Measurements from ENCODE around the gene TANGO6.
"Not testable (repeated sequence)": the region's sequence is repeated elsewhere in the genome, so short reads cannot be mapped to it uniquely, and the experiment has no call there.

TANGO6 gene

GRCh38 chr16:68842964-68843481 lies 308 bp upstream of the TANGO6 start:
- Mint-ChIP-seq H3K4me1 (peaks cover 37% of the 10 kb centered on the region), H3K27ac (peak overlapping the region; percentile 89), H3K4me3 (peak overlapping the region; percentile 97)
- not testable (repeated sequence) for DNase-seq, H3K27me3 Mint-ChIP-seq, H3K9me3 Mint-ChIP-seq, H3K36me3 Mint-ChIP-seq
- CTCF ChIA-PET: interaction anchor here (0.6 to 2.9 kb wide), 4 partner anchors 90 to 314 kb away, joined by 3 to 12 read pairs (median 4); no protein-coding TSS in a partner anchor

- Mint-ChIP-seq H3K27ac (peak overlapping the region; percentile 89), H3K4me1 (peaks cover 40% of the 10 kb centered on the region), H3K4me3 (peak overlapping the region; percentile 97), H3K36me3 (peaks cover 5% of the 10 kb centered on the region), H3K27me3 (no peaks in the 10 kb centered on the region), H3K9me3 (no peaks in the 10 kb centered on the region)
- CTCF ChIA-PET: interaction anchor here (0.6 to 2.9 kb wide), 3 partner anchors 254 to 315 kb away, joined by 3 to 12 read pairs (median 4); no protein-coding TSS in a partner anchor
- no peak for DNase-seq
Observed at GRCh38 chr16:68844211-68844564, 857 bp downstream of the TANGO6 start.

- CTCF ChIA-PET: no interaction called here
- Mint-ChIP-seq H3K4me3 (no peak overlapping the region), H3K9me3 (no peaks in the 10 kb centered on the region), H3K36me3 (peaks cover 8% of the 10 kb centered on the region), H3K4me1 (peaks cover 38% of the 10 kb centered on the region), H3K27me3 (no peaks in the 10 kb centered on the region), H3K27ac (peak overlapping the region; percentile 9)
- no peak for DNase-seq
Observed at GRCh38 chr16:68848786-68849185, 5.5 kb downstream of the TANGO6 start.

- Mint-ChIP-seq H3K27ac (no peak overlapping the region), H3K36me3 (peaks cover 8% of the 10 kb centered on the region), H3K27me3 (no peaks in the 10 kb centered on the region), H3K4me3 (no peak overlapping the region), H3K9me3 (no peaks in the 10 kb centered on the region), H3K4me1 (peaks cover 24% of the 10 kb centered on the region)
- no peak for DNase-seq
- CTCF ChIA-PET: interaction anchor here (1.0 kb wide), 1 partner anchor 256 kb away, joined by 3 read pairs; the partner anchor contains the start of gene HAS3
Observed at GRCh38 chr16:68850481-68850880, 7.2 kb downstream of the TANGO6 start.

- Mint-ChIP-seq H3K4me3 (no peak overlapping the region), H3K4me1 (peaks cover 20% of the 10 kb centered on the region), H3K27me3 (no peaks in the 10 kb centered on the region), H3K9me3 (no peaks in the 10 kb centered on the region), H3K27ac (no peak overlapping the region), H3K36me3 (peaks cover 9% of the 10 kb centered on the region)
- CTCF ChIA-PET: no interaction called here
- no peak for DNase-seq
Observed at GRCh38 chr16:68851601-68852000, 8.3 kb downstream of the TANGO6 start.

- CTCF ChIA-PET: no interaction called here
- no peak overlapping the region for H3K27ac Mint-ChIP-seq
- DNase-seq: no peak
- H3K36me3 Mint-ChIP-seq: peaks cover 8% of the 10 kb centered on the region
- H3K4me1 Mint-ChIP-seq: no peaks in the 10 kb centered on the region
- no peaks in the 10 kb centered on the region for H3K9me3 Mint-ChIP-seq
- H3K4me3 Mint-ChIP-seq: no peak overlapping the region
- H3K27me3 Mint-ChIP-seq: no peaks in the 10 kb centered on the region
Observed at GRCh38 chr16:68857479-68857878, 14.1 kb downstream of the TANGO6 start.

- no peaks in the 10 kb centered on the region for H3K27me3 Mint-ChIP-seq
- CTCF ChIA-PET: no interaction called here
- H3K4me1 Mint-ChIP-seq: no peaks in the 10 kb centered on the region
- H3K36me3 Mint-ChIP-seq: peaks cover 10% of the 10 kb centered on the region
- no peak overlapping the region for H3K4me3 Mint-ChIP-seq
- H3K9me3 Mint-ChIP-seq: no peaks in the 10 kb centered on the region
- no peak for DNase-seq
- no peak overlapping the region for H3K27ac Mint-ChIP-seq
Observed at GRCh38 chr16:68859828-68860227, 16.5 kb downstream of the TANGO6 start.

- Mint-ChIP-seq H3K4me3 (no peak overlapping the region), H3K9me3 (no peaks in the 10 kb centered on the region), H3K27me3 (no peaks in the 10 kb centered on the region), H3K36me3 (peaks cover 9% of the 10 kb centered on the region), H3K4me1 (no peaks in the 10 kb centered on the region), H3K27ac (no peak overlapping the region)
- CTCF ChIA-PET: no interaction called here
- no peak for DNase-seq
Observed at GRCh38 chr16:68860978-68861892, 17.9 kb downstream of the TANGO6 start.

- DNase-seq: no peak
- Mint-ChIP-seq H3K27me3 (no peaks in the 10 kb centered on the region), H3K27ac (no peak overlapping the region), H3K4me1 (peaks cover 3% of the 10 kb centered on the region), H3K36me3 (peaks cover 17% of the 10 kb centered on the region), H3K4me3 (no peak overlapping the region), H3K9me3 (no peaks in the 10 kb centered on the region)
- CTCF ChIA-PET: no interaction called here
Observed at GRCh38 chr16:68866933-68867332, 23.6 kb downstream of the TANGO6 start.

GRCh38 chr16:68869492-68870088 lies 26.3 kb downstream of the TANGO6 start:
- peaks cover 3% of the 10 kb centered on the region for H3K4me1 Mint-ChIP-seq
- peaks cover 22% of the 10 kb centered on the region for H3K36me3 Mint-ChIP-seq
- no peaks in the 10 kb centered on the region for H3K9me3 Mint-ChIP-seq
- DNase-seq: no peak
- no peaks in the 10 kb centered on the region for H3K27me3 Mint-ChIP-seq
- no peak overlapping the region for H3K27ac Mint-ChIP-seq
- CTCF ChIA-PET: interaction anchor here (0.6 kb wide), 1 partner anchor 255 kb away, joined by 4 read pairs; no protein-coding TSS in a partner anchor
- H3K4me3 Mint-ChIP-seq: no peak overlapping the region

GRCh38 chr16:68873635-68874471 lies 30.5 kb downstream of the TANGO6 start:
- Mint-ChIP-seq H3K4me3 (no peak overlapping the region), H3K36me3 (peaks cover 30% of the 10 kb centered on the region), H3K9me3 (no peaks in the 10 kb centered on the region), H3K27me3 (no peaks in the 10 kb centered on the region), H3K4me1 (peaks cover 3% of the 10 kb centered on the region), H3K27ac (no peak overlapping the region)
- DNase-seq: no peak
- CTCF ChIA-PET: no interaction called here

- no peaks in the 10 kb centered on the region for H3K27me3 Mint-ChIP-seq
- CTCF ChIA-PET: no interaction called here
- H3K4me1 Mint-ChIP-seq: peaks cover 3% of the 10 kb centered on the region
Observed at GRCh38 chr16:68875871-68876270, 32.5 kb downstream of the TANGO6 start.

GRCh38 chr16:68883685-68884084 lies 40.4 kb downstream of the TANGO6 start:
- H3K36me3 Mint-ChIP-seq: peaks cover 10% of the 10 kb centered on the region
- no peaks in the 10 kb centered on the region for H3K9me3 Mint-ChIP-seq
- H3K27me3 Mint-ChIP-seq: no peaks in the 10 kb centered on the region
- H3K4me1 Mint-ChIP-seq: no peaks in the 10 kb centered on the region
- CTCF ChIA-PET: no interaction called here
- no peak for DNase-seq
- H3K27ac Mint-ChIP-seq: no peak overlapping the region
- no peak overlapping the region for H3K4me3 Mint-ChIP-seq

More at GRCh38 chr16:68875871-68876270, 32.5 kb downstream of the TANGO6 start:
- no peak for DNase-seq
- Mint-ChIP-seq H3K9me3 (no peaks in the 10 kb centered on the region), H3K36me3 (peaks cover 28% of the 10 kb centered on the region), H3K4me3 (no peak overlapping the region), H3K27ac (no peak overlapping the region)

GRCh38 chr16:68884401-68884800 lies 41.1 kb downstream of the TANGO6 start:
- CTCF ChIA-PET: no interaction called here
- Mint-ChIP-seq H3K27me3 (no peaks in the 10 kb centered on the region), H3K36me3 (peaks cover 10% of the 10 kb centered on the region), H3K4me1 (no peaks in the 10 kb centered on the region), H3K4me3 (no peak overlapping the region), H3K9me3 (no peaks in the 10 kb centered on the region), H3K27ac (peak overlapping the region; percentile 13)
- no peak for DNase-seq

Data from activated naive CD4-positive, alpha-beta T cell treated with anti-CD3 and anti-CD28 coated beads, Interleukin-2, amount 10 ng/mL, durations not matched to agents 7 days and 5 days (primary cell).